Stimulated activated memory B cell treated with anti-CD40 and anti-IgM and Interleukin-4, amounts not matched to agents 10 μg/mL and 1 μg/mL and 100 μg/mL, for 72 hours (primary cell): Measurements from ENCODE around the gene DLK1.

Experiments used
- ATAC-seq: fragments of 150-1000 bp; cut with Tn5 transposase; 2 replicates; pipeline ENCODE4 v1.10.0; 2021
- H3K27ac Mint-ChIP-seq: one replicate; pipeline ENCODE4 v1.8.0; 2022; ENCODE audit warnings: mild to moderate bottlenecking, mixed read lengths
- H3K27me3 Mint-ChIP-seq: one replicate; pipeline ENCODE4 v1.8.0; 2022; ENCODE audit warnings: mixed read lengths
- H3K36me3 Mint-ChIP-seq: one replicate; pipeline ENCODE4 v1.8.0; 2022; ENCODE audit warnings: mixed read lengths
- H3K4me1 Mint-ChIP-seq: one replicate; pipeline ENCODE4 v1.8.0; 2022; ENCODE audit warnings: mixed read lengths
- H3K4me3 Mint-ChIP-seq: one replicate; pipeline ENCODE4 v1.8.0; 2022; ENCODE audit warnings: mild to moderate bottlenecking, moderate library complexity, mixed read lengths
- H3K9me3 Mint-ChIP-seq: one replicate; pipeline ENCODE4 v1.8.0; 2022; ENCODE audit warnings: mixed read lengths

The DLK1 gene

GRCh38 chr14:100703386-100704220 is 23.1 kb upstream of the DLK1 start:
- H3K36me3 Mint-ChIP-seq: no peaks in the 10 kb centered on the region
- H3K4me3 Mint-ChIP-seq: no peak overlapping the region
- ATAC-seq: no peak
- H3K9me3 Mint-ChIP-seq: peaks cover 8% of the 10 kb centered on the region
- H3K27me3 Mint-ChIP-seq: peaks cover 21% of the 10 kb centered on the region
- no peaks in the 10 kb centered on the region for H3K4me1 Mint-ChIP-seq
- H3K27ac Mint-ChIP-seq: no peak overlapping the region

DNA sequence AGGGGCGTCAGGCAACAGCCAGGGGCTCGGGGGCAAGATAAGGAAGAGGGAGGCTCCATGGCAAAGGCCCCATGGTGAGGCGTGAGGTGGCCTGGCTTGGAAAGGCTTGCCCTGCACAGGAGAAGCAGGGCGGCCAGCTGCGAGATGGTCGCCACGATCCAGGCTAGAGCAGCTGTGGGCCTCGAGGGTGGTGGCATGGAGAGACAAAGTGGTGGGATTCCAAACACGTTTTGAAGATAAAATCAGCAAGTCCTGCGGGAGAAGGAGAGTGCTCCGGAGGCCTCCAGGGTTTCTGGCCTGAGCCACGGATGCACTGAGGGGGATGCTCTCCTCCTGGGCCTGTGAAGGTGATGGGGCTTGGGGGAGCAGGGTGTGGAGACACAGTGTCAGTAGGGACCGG is 20.5 kb upstream of the DLK1 start:
- Mint-ChIP-seq H3K36me3 (no peaks in the 10 kb centered on the region), H3K4me3 (no peak overlapping the region), H3K27me3 (peaks cover 16% of the 10 kb centered on the region), H3K27ac (no peak overlapping the region), H3K9me3 (peaks cover 5% of the 10 kb centered on the region), H3K4me1 (no peaks in the 10 kb centered on the region)
- no peak for ATAC-seq

GRCh38 chr14:100706860-100707259 is 19.8 kb upstream of the DLK1 start:
- H3K36me3 Mint-ChIP-seq: no peaks in the 10 kb centered on the region
- no peak for ATAC-seq
- H3K4me1 Mint-ChIP-seq: no peaks in the 10 kb centered on the region
- H3K27ac Mint-ChIP-seq: no peak overlapping the region
- peaks cover 19% of the 10 kb centered on the region for H3K27me3 Mint-ChIP-seq
- H3K4me3 Mint-ChIP-seq: no peak overlapping the region
- H3K9me3 Mint-ChIP-seq: peaks cover 5% of the 10 kb centered on the region

- H3K27ac Mint-ChIP-seq: no peak overlapping the region
- H3K9me3 Mint-ChIP-seq: peaks cover 5% of the 10 kb centered on the region
- no peak overlapping the region for H3K4me3 Mint-ChIP-seq
- peak; percentile 52 for ATAC-seq
- H3K27me3 Mint-ChIP-seq: peaks cover 33% of the 10 kb centered on the region
- peaks cover 5% of the 10 kb centered on the region for H3K4me1 Mint-ChIP-seq
- H3K36me3 Mint-ChIP-seq: no peaks in the 10 kb centered on the region
Observed at GRCh38 chr14:100708425-100709288, 18.0 kb upstream of the DLK1 start.

GRCh38 chr14:100709289-100710284 is 17.1 kb upstream of the DLK1 start:
- Mint-ChIP-seq H3K27me3 (peaks cover 38% of the 10 kb centered on the region), H3K36me3 (no peaks in the 10 kb centered on the region), H3K9me3 (peaks cover 5% of the 10 kb centered on the region), H3K4me1 (peaks cover 13% of the 10 kb centered on the region), H3K27ac (no peak overlapping the region), H3K4me3 (no peak overlapping the region)
- no peak for ATAC-seq

DNA sequence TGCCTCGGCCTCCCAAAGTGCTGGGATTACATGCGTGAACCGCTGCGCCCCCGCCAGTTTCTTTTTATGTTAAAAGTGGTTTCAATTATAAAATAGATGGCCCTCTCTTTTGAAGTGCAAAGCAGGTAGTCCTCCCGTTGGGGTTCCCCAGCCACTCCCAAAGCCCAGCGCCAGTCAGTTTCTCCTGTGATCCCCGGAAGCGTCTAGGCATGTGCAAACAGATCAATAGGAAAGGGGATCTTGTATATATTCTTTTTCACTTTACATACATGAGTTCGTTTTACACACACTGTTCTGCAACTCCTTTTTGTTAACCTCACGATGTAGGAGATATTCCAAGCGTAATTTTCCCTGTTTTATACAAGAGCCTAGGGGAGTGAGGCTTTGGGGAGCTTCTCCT is 16.3 kb upstream of the DLK1 start:
- Mint-ChIP-seq H3K9me3 (peaks cover 5% of the 10 kb centered on the region), H3K27me3 (peaks cover 39% of the 10 kb centered on the region), H3K27ac (no peak overlapping the region), H3K36me3 (no peaks in the 10 kb centered on the region), H3K4me3 (no peak overlapping the region), H3K4me1 (peaks cover 13% of the 10 kb centered on the region)
- ATAC-seq: no peak

- Mint-ChIP-seq H3K4me3 (no peak overlapping the region), H3K9me3 (peaks cover 9% of the 10 kb centered on the region), H3K36me3 (no peaks in the 10 kb centered on the region), H3K4me1 (peaks cover 17% of the 10 kb centered on the region), H3K27ac (no peak overlapping the region), H3K27me3 (peaks cover 44% of the 10 kb centered on the region)
- no peak for ATAC-seq
Observed at GRCh38 chr14:100710826-100711462, 15.7 kb upstream of the DLK1 start.

DNA sequence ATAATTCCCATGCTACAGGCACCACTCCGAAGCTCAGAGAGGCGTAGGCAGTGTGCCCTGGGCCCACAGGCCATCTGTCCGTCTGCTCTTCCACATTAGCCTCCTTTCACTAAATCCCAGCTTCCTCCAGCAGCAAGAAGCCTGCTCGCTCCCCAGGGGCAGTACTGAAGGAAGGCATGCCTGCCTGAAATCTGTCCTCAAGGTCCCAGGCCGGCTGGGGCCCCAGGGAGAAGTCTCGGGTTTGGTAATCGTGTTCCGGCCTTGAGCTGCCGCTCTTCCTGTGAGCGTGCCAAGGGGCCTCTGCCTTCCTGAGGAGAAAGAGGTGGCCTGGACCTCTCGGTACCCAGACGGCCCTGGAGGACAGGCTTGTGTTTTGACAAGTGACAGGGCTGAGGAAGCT is 15.2 kb upstream of the DLK1 start:
- H3K9me3 Mint-ChIP-seq: peaks cover 12% of the 10 kb centered on the region
- H3K36me3 Mint-ChIP-seq: no peaks in the 10 kb centered on the region
- peaks cover 18% of the 10 kb centered on the region for H3K4me1 Mint-ChIP-seq
- H3K27ac Mint-ChIP-seq: no peak overlapping the region
- no peak for ATAC-seq
- peaks cover 50% of the 10 kb centered on the region for H3K27me3 Mint-ChIP-seq
- no peak overlapping the region for H3K4me3 Mint-ChIP-seq

DNA sequence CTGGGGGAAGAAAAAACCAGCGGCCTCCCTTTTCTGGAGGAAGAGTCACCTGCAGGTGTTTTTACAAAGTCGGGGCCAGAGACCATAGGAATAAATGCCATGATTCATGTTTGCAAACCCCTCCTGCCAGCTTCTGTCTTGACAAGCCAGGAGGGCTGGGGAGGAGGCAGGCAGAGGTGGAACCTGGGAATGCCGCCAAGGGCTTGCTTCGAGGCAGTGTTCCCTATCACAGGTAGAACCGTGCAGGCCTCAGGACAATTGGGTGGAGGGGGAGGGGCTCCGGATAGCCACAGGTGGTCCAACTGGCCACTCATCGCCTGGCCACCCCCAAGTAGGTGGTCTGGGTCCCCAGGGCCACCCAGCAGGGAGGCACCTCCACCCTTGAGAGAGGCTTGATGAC is 14.2 kb upstream of the DLK1 start:
- Mint-ChIP-seq H3K4me3 (no peak overlapping the region), H3K36me3 (no peaks in the 10 kb centered on the region), H3K9me3 (peaks cover 7% of the 10 kb centered on the region), H3K27ac (no peak overlapping the region), H3K4me1 (peaks cover 18% of the 10 kb centered on the region), H3K27me3 (peaks cover 58% of the 10 kb centered on the region)
- no peak for ATAC-seq

DNA sequence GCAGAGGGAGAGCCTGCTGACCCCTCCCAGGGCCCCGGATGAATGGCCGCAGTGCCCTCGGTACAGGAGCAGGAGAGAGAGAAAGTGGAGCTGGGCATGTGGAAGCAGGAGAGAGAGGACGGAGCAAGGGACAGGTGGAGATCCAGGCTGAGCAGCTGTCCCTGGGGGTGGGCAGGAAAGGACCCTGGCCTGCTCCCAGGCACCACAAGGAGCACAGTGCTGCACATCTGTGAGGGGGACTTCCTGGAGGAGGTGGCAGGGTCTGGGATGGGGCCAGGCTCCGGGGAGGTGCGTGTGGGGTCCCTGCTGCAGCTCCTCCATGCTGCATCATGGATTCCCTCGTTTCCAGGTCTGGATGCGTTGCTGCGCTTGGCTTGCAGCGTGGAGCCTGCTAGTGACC is 13.0 kb upstream of the DLK1 start:
- Mint-ChIP-seq H3K27me3 (peaks cover 70% of the 10 kb centered on the region), H3K9me3 (peaks cover 7% of the 10 kb centered on the region), H3K27ac (no peak overlapping the region), H3K4me3 (no peak overlapping the region), H3K4me1 (peaks cover 18% of the 10 kb centered on the region), H3K36me3 (no peaks in the 10 kb centered on the region)
- ATAC-seq: no peak

DNA sequence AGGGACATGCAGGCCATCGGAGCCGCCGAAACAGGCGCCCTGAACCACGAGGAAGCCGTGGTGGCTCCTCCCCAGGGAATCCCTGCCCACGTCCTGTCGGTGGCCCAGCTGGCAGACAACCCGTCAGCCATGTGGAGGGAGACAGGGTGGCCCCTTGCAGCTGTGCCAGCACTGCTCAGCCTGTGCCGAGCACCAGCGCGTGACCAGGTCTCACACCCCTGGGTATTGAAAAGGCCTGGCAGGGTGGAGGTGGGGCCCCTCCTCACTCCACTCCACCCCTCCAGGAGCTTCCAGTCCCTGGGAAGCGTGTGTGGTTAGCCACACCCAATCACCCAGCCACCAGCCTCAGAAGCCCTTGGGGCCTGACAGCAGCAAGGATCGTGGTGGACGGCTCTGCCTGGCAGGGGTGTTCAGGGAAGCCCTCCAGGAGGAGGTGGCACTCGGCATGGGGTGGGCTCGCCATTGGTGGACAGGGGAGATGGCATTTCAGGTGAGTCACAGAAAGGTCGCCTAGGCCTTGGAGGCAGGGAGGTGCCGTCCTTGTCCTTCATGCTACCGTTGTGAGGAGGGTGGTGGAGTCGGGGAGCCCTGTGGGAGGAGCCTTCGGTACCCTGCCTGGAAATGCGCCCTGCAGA is 12.3 kb upstream of the DLK1 start:
- H3K27me3 Mint-ChIP-seq: peaks cover 77% of the 10 kb centered on the region
- no peaks in the 10 kb centered on the region for H3K36me3 Mint-ChIP-seq
- H3K4me3 Mint-ChIP-seq: no peak overlapping the region
- H3K9me3 Mint-ChIP-seq: peaks cover 7% of the 10 kb centered on the region
- peak; percentile 65 for ATAC-seq
- H3K4me1 Mint-ChIP-seq: peaks cover 18% of the 10 kb centered on the region
- H3K27ac Mint-ChIP-seq: no peak overlapping the region

- Mint-ChIP-seq H3K27ac (no peak overlapping the region), H3K27me3 (peaks cover 82% of the 10 kb centered on the region)
Observed at GRCh38 chr14:100715332-100715731, 11.4 kb upstream of the DLK1 start.

GRCh38 chr14:100715803-100716202 is 10.9 kb upstream of the DLK1 start:
- Mint-ChIP-seq H3K27ac (no peak overlapping the region), H3K27me3 (peaks cover 78% of the 10 kb centered on the region), H3K9me3 (peaks cover 7% of the 10 kb centered on the region), H3K4me1 (peaks cover 18% of the 10 kb centered on the region), H3K4me3 (no peak overlapping the region), H3K36me3 (no peaks in the 10 kb centered on the region)
- ATAC-seq: no peak

More at GRCh38 chr14:100715332-100715731, 11.4 kb upstream of the DLK1 start:
- Mint-ChIP-seq H3K4me3 (no peak overlapping the region), H3K4me1 (peaks cover 18% of the 10 kb centered on the region), H3K36me3 (no peaks in the 10 kb centered on the region), H3K9me3 (peaks cover 7% of the 10 kb centered on the region)
- ATAC-seq: no peak

DNA sequence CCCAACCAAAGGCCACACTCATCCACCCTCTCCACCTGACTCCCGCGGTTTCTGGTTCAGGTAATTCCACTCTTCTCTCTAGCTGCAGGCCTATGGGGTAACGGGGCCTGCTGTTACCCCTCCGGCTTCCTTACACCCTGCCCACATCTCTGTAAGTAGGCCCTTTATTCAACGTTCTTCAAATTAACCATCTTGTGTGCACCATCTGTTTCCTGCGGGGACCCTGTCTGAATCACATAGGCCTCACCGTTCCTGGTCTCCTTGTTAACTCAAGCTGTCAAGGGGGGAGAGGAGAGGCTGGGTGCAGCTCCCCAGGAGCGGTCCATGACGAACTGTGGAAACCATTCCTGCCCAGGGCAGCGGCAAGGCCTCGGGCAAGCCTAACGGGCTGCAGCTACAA is 9.3 kb upstream of the DLK1 start:
- peaks cover 7% of the 10 kb centered on the region for H3K9me3 Mint-ChIP-seq
- H3K4me3 Mint-ChIP-seq: no peak overlapping the region

More for the DNA sequence above, 9.3 kb upstream of the DLK1 start:
- Mint-ChIP-seq H3K4me1 (peaks cover 18% of the 10 kb centered on the region), H3K36me3 (no peaks in the 10 kb centered on the region), H3K27ac (no peak overlapping the region), H3K27me3 (peaks cover 64% of the 10 kb centered on the region)
- ATAC-seq: no peak
